HS-27A (cell line): Measurements from ENCODE around the gene FIGN.

Source experiments
- DNase-seq: peaks from one replicate; pipeline ENCODE4 v3.0.0-alpha.2; 2012; ENCODE audit warnings: low read depth, missing footprints

FIGN gene

GRCh38 chr2:163558251-163559021, 177.4 kb downstream of the FIGN start:
- no peak for DNase-seq

GRCh38 chr2:163556511-163556910, 179.3 kb downstream of the FIGN start:
- no peak for DNase-seq

- DNase-seq: peak; percentile 8
Measured at GRCh38 chr2:163554864-163555263, 180.9 kb downstream of the FIGN start.

GRCh38 chr2:163553601-163554000, 182.2 kb downstream of the FIGN start:
- DNase-seq: no peak

GRCh38 chr2:163552758-163553157, 183.1 kb downstream of the FIGN start:
- DNase-seq: no peak

GRCh38 chr2:163551616-163552373, 184.0 kb downstream of the FIGN start:
- no peak for DNase-seq

GRCh38 chr2:163548970-163549369, 186.8 kb downstream of the FIGN start:
- no peak for DNase-seq
